HepG2 (cell line): ENCODE data around the gene PRUNE1. TPM values are rescaled to one million over a fixed set of nuclear protein-coding genes. Genes with fewer than 3 reads are reported as not detected.
A peak's percentile ranks its signal among the peaks of the same experiment; 100 is the strongest.

Experiments used
- CAMTA2 ChIP-seq: sonication (generic); formaldehyde crosslinking; IDR thresholded peaks from 2 replicates; pipeline ENCODE4 v1.4.0; 2020; ENCODE audit warnings: mild to moderate bottlenecking, missing genetic modification reagents, borderline replicate concordance
- CREB1 ChIP-seq, 2 experiments: fragments of 450-650 bp in 1 of 2; IDR thresholded peaks; 2 replicates each; pipeline ENCODE4 v1.6.1; 2016 to 2017; ENCODE audit warnings: control low read depth in 1 of 2, mild to moderate bottlenecking in 1 of 2, missing compliant biosample characterization in 1 of 2, missing genetic modification characterization in 1 of 2
- EED ChIP-seq: sonication (generic); formaldehyde crosslinking; IDR thresholded peaks from 2 replicates; pipeline ENCODE4 v1.5.0; 2020; ENCODE audit warnings: mild to moderate bottlenecking, missing genetic modification reagents
- GLI4 ChIP-seq: sonication (generic); formaldehyde crosslinking; IDR thresholded peaks from 2 replicates; pipeline ENCODE4 v1.5.1; 2020; ENCODE audit warnings: missing genetic modification reagents, mild to moderate bottlenecking, moderate library complexity, borderline replicate concordance
- HMGA1 ChIP-seq: sonication (generic); formaldehyde crosslinking; conservative IDR thresholded peaks from 2 replicates; pipeline ENCODE4 v1.4.0; 2020; ENCODE audit warnings: missing genetic modification reagents
- ISL2 ChIP-seq: sonication (generic); formaldehyde crosslinking; IDR thresholded peaks from 2 replicates; pipeline ENCODE4 v1.5.0; 2020; ENCODE audit warnings: missing genetic modification reagents
- KLF13 ChIP-seq: sonication (generic); formaldehyde crosslinking; IDR thresholded peaks from 2 replicates; pipeline ENCODE4 v1.4.0; 2020; ENCODE audit warnings: mild to moderate bottlenecking, missing genetic modification reagents
- MAZ ChIP-seq, 2 experiments: sonication (generic) in 1 of 2; formaldehyde crosslinking in 1 of 2; IDR thresholded peaks; 2 replicates each; pipeline versions ENCODE4 v1.5.0 to v1.6.1; 2012 to 2020; ENCODE audit warnings: low read depth in 2 of 2, mild to moderate bottlenecking in 2 of 2, borderline replicate concordance in 1 of 2, improper control_type of control experiment in 1 of 2, low read length in 1 of 2, missing genetic modification reagents in 1 of 2, moderate library complexity in 1 of 2
- NR3C1 ChIP-seq: sonication (generic); formaldehyde crosslinking; IDR thresholded peaks from 2 replicates; pipeline ENCODE4 v1.4.0; 2020; ENCODE audit warnings: missing genetic modification reagents
- PAXIP1 ChIP-seq: sonication (generic); formaldehyde crosslinking; conservative IDR thresholded peaks from 2 replicates; pipeline ENCODE4 v1.4.0; 2020; ENCODE audit warnings: mild to moderate bottlenecking, missing genetic modification reagents, moderate library complexity
- SCMH1 ChIP-seq: sonication (generic); formaldehyde crosslinking; IDR thresholded peaks from 2 replicates; pipeline ENCODE4 v1.9.0; 2021; ENCODE audit warnings: missing genetic modification reagents, mild to moderate bottlenecking, borderline replicate concordance
- SNAI1 ChIP-seq: sonication (generic); formaldehyde crosslinking; IDR thresholded peaks from 2 replicates; pipeline ENCODE4 v1.5.0; 2020; ENCODE audit warnings: mild to moderate bottlenecking, missing genetic modification reagents, borderline replicate concordance
- TOPORS ChIP-seq: sonication (generic); formaldehyde crosslinking; IDR thresholded peaks from 2 replicates; pipeline ENCODE4 v1.8.0; 2023; ENCODE audit warnings: mild to moderate bottlenecking, missing genetic modification reagents
- U2AF1 ChIP-seq: fragments of 200-400 bp; formaldehyde crosslinking; optimal IDR thresholded peaks from 2 replicates; pipeline ENCODE3; 2017; ENCODE audit warnings: mild to moderate bottlenecking, low read depth, low read length
- ZNF17 ChIP-seq: sonication (generic); formaldehyde crosslinking; IDR thresholded peaks from 2 replicates; pipeline ENCODE4 v1.5.0; 2020; ENCODE audit warnings: mild to moderate bottlenecking, missing genetic modification reagents
- ZNF710 ChIP-seq: sonication (generic); formaldehyde crosslinking; IDR thresholded peaks from 2 replicates; pipeline ENCODE4 v1.5.0; 2020; ENCODE audit warnings: mild to moderate bottlenecking, missing genetic modification reagents, borderline replicate concordance
- polyA plus RNA-seq, 8 experiments: library from polyadenylated mRNA; depleted of rRNA in 3 of 8; stranded (reverse) in 7 of 8; unstranded in 1 of 8; fragments of >200 nt; fragmentation: Illumina TruSeq in 4 of 8; extraction: Trizol in 4 of 8; gene quantifications; 2 replicates each; pipeline versions ENCODE4 v1.2.1 to v1.2.3, GENCODE V29; 2011 to 2016; ENCODE audit warnings: low read depth in 4 of 8, missing spikeins in 1 of 8, mixed read lengths in 1 of 8; ENCODE audit not compliant: insufficient read depth in 1 of 8
- total RNA-seq, 5 experiments: library from RNA; depleted of rRNA; stranded (reverse); fragments of >200 nt; fragmentation: Illumina TruSeq; extraction: Trizol; gene quantifications; 2 replicates each; pipeline ENCODE4 v1.2.3, GENCODE V29; 2016; ENCODE audit warnings: low read depth in 1 of 5
- TF ChIP-seq, protein P1 (sequence below): sonication (generic); formaldehyde crosslinking; IDR thresholded peaks from 2 replicates; pipeline ENCODE4 v1.5.1; 2020; ENCODE audit warnings: missing genetic modification reagents, mild to moderate bottlenecking, borderline replicate concordance
- TF ChIP-seq, protein P2 (sequence below): sonication (generic); formaldehyde crosslinking; IDR thresholded peaks from 2 replicates; pipeline ENCODE4 v1.9.0; 2021; ENCODE audit warnings: missing genetic modification reagents, borderline replicate concordance

Gene PRUNE1
- total and polyA plus RNA-seq, 2 of the 13 experiments (the other 11 are each of a cell fraction or from before 2014, with no cell fraction given) = 19.0 to 31.9 TPM

DNA sequence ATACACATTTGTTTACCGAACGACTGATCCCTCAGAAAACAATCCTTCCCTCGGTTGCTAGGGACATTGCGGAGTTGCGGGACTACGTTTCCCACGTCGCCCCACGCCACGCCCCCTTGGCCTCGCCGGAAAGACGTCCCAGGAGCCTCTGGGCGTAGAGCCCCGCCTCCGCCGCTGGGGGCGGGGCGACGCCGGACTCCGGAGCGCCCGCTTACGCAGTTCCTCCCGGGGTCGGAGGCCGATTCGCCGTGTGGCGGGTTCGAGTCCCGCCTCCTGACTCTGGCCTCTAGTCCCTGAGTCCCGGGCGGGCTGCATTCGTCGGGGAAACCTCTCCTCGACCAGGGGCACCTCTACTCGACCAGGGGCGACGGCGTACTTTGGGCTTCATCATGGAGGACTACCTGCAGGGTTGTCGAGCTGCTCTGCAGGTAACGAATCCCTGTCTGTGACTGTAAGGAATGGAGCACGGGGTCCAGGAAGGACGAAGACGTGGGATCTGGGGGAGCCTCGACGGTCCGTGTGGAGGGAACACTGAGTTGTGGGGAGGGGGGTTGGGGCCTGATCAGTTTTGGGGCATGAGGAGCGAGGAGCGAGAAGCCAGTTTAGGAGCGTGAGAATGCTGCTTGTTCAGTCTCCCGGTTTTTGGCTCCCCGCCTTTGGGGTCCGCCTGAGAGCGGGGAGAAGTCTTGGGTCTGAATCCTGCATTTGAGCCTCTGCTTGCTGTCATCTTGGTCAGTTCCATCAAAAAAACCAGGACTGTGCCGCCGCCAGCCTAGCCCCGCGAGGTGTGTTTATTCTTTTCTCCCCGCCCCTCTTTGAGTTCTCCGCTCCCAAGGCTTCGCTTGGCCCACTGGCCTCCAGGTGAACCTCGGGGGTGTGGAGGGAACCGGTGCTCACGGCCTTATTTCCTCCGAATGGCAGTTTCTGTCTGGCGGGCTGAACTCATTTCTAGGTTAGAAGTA lies at the start of gene PRUNE1 (continued):
- TF ChIP-seq PAXIP1 (peak; percentile 50; the same call in 1 of the 2 replicates), SCMH1 (CRISPR knock-in tag) (no peak), NR3C1 (no peak), MAZ (IDR thresholded peaks at IDR 0.05; ENCODE audit: borderline replicate concordance, low read depth, low read length) (peak; percentile 72; the same call in 1 of the 2 replicates), MAZ (CRISPR knock-in tag; IDR thresholded peaks at IDR 0.05; ENCODE audit: low read depth) (peak; percentile 63), U2AF1 (peak; percentile 70), SNAI1 (CRISPR knock-in tag) (no peak; the same call in 1 of the 2 replicates), ISL2 (CRISPR knock-in tag) (no peak; the same call in 1 of the 2 replicates), EED (CRISPR knock-in tag) (peak; percentile 87; the same call in 1 of the 2 replicates), ZNF710 (peak; percentile 27; the same call in 1 of the 2 replicates), ZNF17 (no peak), TOPORS (CRISPR knock-in tag) (peak; percentile 65; the same call in 1 of the 2 replicates), CREB1 (IDR thresholded peaks at IDR 0.05) (peak; percentile 83), CREB1 (CRISPR knock-in tag; IDR thresholded peaks at IDR 0.05) (peak; percentile 87), KLF13 (CRISPR knock-in tag) (peak; percentile 40; the same call in 1 of the 2 replicates), CAMTA2 (CRISPR knock-in tag) (no peak), GLI4 (CRISPR knock-in tag) (peak; percentile 66; the same call in 1 of the 2 replicates), HMGA1 (CRISPR knock-in tag) (no peak)
- TF ChIP-seq, protein P1, sequence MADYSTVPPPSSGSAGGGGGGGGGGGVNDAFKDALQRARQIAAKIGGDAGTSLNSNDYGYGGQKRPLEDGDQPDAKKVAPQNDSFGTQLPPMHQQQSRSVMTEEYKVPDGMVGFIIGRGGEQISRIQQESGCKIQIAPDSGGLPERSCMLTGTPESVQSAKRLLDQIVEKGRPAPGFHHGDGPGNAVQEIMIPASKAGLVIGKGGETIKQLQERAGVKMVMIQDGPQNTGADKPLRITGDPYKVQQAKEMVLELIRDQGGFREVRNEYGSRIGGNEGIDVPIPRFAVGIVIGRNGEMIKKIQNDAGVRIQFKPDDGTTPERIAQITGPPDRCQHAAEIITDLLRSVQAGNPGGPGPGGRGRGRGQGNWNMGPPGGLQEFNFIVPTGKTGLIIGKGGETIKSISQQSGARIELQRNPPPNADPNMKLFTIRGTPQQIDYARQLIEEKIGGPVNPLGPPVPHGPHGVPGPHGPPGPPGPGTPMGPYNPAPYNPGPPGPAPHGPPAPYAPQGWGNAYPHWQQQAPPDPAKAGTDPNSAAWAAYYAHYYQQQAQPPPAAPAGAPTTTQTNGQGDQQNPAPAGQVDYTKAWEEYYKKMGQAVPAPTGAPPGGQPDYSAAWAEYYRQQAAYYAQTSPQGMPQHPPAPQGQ = no peak
- TF ChIP-seq, protein P2, sequence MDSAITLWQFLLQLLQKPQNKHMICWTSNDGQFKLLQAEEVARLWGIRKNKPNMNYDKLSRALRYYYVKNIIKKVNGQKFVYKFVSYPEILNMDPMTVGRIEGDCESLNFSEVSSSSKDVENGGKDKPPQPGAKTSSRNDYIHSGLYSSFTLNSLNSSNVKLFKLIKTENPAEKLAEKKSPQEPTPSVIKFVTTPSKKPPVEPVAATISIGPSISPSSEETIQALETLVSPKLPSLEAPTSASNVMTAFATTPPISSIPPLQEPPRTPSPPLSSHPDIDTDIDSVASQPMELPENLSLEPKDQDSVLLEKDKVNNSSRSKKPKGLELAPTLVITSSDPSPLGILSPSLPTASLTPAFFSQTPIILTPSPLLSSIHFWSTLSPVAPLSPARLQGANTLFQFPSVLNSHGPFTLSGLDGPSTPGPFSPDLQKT (CRISPR knock-in tag) = no peak
